GM10266 (cell line): ENCODE measurements around the gene MAFF.

ENCODE experiments used
- DNase-seq: peaks from one replicate; pipeline ENCODE4 v3.0.0; 2012; ENCODE audit errors: extremely low spot score
- TF ChIP-seq, protein P1 (sequence below): IDR thresholded peaks from 2 replicates; pipeline ENCODE4 v1.5.1; 2012; ENCODE audit warnings: mild to moderate bottlenecking, low read depth; ENCODE audit not compliant: control insufficient read depth, insufficient read depth; ENCODE audit errors: missing control alignments

The MAFF gene

DNA sequence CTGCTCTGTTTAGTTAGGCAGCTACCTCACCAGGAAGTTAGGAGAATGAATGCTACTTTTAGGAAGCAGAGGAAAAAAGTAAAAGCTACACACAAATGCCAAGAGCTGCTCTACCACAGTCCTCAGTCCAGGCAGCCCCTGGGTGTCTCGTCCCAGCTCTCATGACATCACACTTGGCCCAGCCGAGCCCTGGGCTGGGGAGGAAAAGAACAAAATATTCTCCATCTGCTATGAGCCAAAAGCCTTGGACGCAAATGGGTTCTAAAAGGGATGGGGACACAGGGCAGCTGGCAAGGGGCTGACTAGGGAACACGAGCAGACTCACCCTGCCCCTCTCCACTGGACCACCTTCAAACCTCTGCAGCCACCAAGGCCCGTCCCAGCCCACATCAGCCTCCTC, 44.9 kb downstream of the MAFF start:
- no peak for DNase-seq
- TF ChIP-seq, protein P1, sequence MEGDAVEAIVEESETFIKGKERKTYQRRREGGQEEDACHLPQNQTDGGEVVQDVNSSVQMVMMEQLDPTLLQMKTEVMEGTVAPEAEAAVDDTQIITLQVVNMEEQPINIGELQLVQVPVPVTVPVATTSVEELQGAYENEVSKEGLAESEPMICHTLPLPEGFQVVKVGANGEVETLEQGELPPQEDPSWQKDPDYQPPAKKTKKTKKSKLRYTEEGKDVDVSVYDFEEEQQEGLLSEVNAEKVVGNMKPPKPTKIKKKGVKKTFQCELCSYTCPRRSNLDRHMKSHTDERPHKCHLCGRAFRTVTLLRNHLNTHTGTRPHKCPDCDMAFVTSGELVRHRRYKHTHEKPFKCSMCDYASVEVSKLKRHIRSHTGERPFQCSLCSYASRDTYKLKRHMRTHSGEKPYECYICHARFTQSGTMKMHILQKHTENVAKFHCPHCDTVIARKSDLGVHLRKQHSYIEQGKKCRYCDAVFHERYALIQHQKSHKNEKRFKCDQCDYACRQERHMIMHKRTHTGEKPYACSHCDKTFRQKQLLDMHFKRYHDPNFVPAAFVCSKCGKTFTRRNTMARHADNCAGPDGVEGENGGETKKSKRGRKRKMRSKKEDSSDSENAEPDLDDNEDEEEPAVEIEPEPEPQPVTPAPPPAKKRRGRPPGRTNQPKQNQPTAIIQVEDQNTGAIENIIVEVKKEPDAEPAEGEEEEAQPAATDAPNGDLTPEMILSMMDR: no peak

DNA sequence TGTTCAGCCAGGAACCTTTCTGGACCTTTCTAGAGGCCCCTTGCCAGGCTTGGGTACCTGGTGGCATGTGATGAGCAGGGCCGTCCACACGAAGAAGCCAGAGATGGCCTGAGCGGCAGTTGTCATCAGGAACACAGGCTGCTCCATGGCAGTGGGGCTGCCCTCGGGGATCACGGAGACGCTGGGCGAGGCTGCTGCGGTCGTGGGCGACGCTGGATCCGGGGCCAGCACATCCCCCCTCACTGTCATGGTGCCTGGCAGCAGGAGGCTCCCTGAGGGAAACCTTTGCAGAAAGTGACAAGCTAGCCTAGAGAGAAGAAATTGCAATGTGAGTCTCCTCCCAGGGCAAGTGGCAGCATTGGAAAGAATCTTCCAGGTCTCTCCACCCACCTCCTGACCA, 45.9 kb downstream of the MAFF start:
- TF ChIP-seq, protein P1: no peak
- no peak for DNase-seq

DNA sequence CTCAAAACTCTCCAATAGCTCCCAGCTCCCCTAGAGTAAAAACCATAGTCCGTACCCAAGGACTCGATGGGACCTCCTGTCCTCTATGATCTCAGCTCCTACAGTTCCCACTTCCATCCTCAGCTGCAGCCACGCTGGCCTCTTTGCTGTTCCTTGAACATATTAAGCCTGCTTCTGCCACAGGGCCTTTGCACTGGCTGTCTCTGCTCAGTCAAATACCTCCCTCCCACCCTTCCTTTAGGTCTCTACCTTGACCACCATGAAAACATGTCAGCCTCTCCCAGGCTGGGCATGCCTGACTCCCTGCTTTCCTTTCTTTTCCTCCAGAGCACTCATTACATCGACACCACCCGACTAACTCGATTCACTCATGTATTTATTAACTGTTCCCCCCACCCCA, 46.5 kb downstream of the MAFF start:
- TF ChIP-seq, protein P1: no peak
- DNase-seq: no peak

GRCh38 chr22:38249301-38249700, 47.5 kb downstream of the MAFF start:
- TF ChIP-seq, protein P1: no peak
- DNase-seq: no peak

DNA sequence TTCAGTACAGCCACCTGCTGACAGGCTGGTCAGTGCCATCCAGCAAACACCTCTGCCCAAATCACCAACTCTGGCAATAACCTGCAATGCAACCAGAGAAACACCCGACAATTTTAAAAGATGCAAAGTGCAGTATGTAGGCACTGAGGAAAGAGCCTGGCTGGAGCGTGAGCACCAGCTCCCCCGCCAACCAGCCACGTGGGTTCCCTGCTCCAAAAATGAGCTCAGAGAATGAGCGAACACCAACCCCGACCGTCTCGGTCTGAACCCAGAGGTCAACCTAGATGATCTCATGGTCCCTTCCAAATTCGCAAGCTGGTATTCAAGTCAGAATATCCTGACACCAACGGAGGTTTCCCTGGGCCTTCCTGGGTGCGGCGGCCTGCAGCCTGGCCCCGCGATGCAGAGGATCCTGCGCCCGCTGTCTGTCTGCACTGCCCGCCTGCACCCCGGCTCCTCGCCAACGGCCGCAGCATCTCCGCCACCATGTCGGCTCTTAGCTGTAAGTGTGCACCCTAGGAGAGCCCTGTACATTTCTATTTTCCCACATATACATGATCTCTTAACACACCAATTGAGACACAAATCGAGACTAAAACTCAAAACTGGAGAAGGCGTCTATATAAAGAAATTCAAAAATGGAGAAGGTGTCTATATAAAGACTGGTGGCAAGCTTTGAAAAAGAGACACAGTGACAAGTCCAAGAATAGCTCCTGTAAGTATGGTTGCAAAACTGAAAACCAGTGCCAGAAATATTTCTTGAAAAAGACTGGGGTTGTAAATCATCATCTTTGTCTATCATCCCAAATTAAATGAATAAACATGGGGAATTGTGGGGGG, 48.2 kb downstream of the MAFF start:
- no peak for DNase-seq
- TF ChIP-seq, protein P1: no peak

- DNase-seq: no peak
- TF ChIP-seq, protein P1: no peak
These were observed 49.0 kb downstream of the MAFF start for GRCh38 chr22:38250643-38251340.

GRCh38 chr22:38251341-38251692, 49.5 kb downstream of the MAFF start:
- no peak for DNase-seq
- TF ChIP-seq, protein P1: no peak
